ENCODE data around the gene ACMSD. TPM values are rescaled to one million over a fixed set of nuclear protein-coding genes. Genes with fewer than 3 reads are reported as not detected.

Gene ACMSD
- polyA plus RNA-seq, 1 of the 3 experiments (the other 2 are of a cell fraction): not detected

- Histone ChIP-seq H3K9ac (no peak overlapping the region), H3K9me2 (no peaks in the 10 kb centered on the region), H2AFZ (ENCODE audit: low read depth) (no peak overlapping the region), H3K4me1 (ENCODE audit: control insufficient read depth in 1 of 2, insufficient read depth in 2 of 2, low read depth in 1 of 2, low read length in 1 of 2) (peaks cover 0 to 16% of the 10 kb centered on the region in 2 experiments; a peak in 2 of 4 replicates), H4K20me1 (ENCODE audit: insufficient read depth) (peaks cover 85% of the 10 kb centered on the region), H3K79me2 (ENCODE audit: insufficient read depth) (peaks cover 100% of the 10 kb centered on the region), H3K4me2 (0 out of 2 replicates have a peak overlapping the region, but pooled peaks have one; percentile 3), H3K9me3 (no peaks in the 10 kb centered on the region), H3K27me3 (ENCODE audit: insufficient read depth) (no peaks in the 10 kb centered on the region), H3K4me3 (ENCODE audit: low read depth in 2 of 2, low read length in 1 of 2) (no peak overlapping the region), H3K27ac (ENCODE audit: low read depth in 2 of 2, low read length in 1 of 2) (no peak overlapping the region; a peak in 1 of 4 replicates), H3F3A (replicated peaks; ENCODE audit: insufficient read depth) (peaks cover 9% of the 10 kb centered on the region), H3K36me3 (replicated peaks in 1 of 2; ENCODE audit: control insufficient read depth in 1 of 2, insufficient read depth in 2 of 2, low read length in 1 of 2) (peaks cover 40 to 62% of the 10 kb centered on the region in 2 experiments)
- TF ChIP-seq RFX5 (IDR thresholded peaks at IDR 0.05; ENCODE audit: low read length): no peak
- TF ChIP-seq IRF3 (IDR thresholded peaks at IDR 0.05; ENCODE audit: low read depth, low read length): no peak
- TF ChIP-seq RCOR1 (IDR thresholded peaks at IDR 0.05; ENCODE audit: low read length): no peak
- no peak for TF ChIP-seq USF2 (IDR thresholded peaks at IDR 0.05; ENCODE audit: borderline replicate concordance, low read depth, low read length)
- TF ChIP-seq GATA2 (CRISPR knock-in tag; IDR thresholded peaks at IDR 0.05): no peak
- no peak for TF ChIP-seq EP300 (IDR thresholded peaks at IDR 0.05; ENCODE audit: borderline replicate concordance in 1 of 2, low read depth in 1 of 2, low read length in 1 of 2)
- TF ChIP-seq USF1 (IDR thresholded peaks at IDR 0.05; ENCODE audit: borderline replicate concordance, low read depth): no peak
- no peak for TF ChIP-seq MAX (IDR thresholded peaks at IDR 0.05; ENCODE audit: low read depth)
- TF ChIP-seq ELF1 (IDR thresholded peaks at IDR 0.05): no peak
- TF ChIP-seq PBX3 (IDR thresholded peaks at IDR 0.05): no peak
- no peak for TF ChIP-seq TAF1 (IDR thresholded peaks at IDR 0.05; ENCODE audit: borderline replicate concordance, low read depth, low read length)
- POLR2A ChIA-PET: no interaction called here
- CTCF ChIA-PET: no interaction called here
- WGBS (ENCODE audit: low lambda C conversion rate): 88% methylated on average over 2 of the region's 2 CpGs
- DNase-seq: no peak
Observed at GRCh38 chr2:134934150-134934549, 95.7 kb downstream of the ACMSD start.

GRCh38 chr2:134934641-134935040 is 96.2 kb downstream of the ACMSD start:
- Histone ChIP-seq H3K4me3 (ENCODE audit: low read depth in 2 of 2, low read length in 1 of 2) (no peak overlapping the region), H3K4me2 (0 out of 2 replicates have a peak overlapping the region, but pooled peaks have one; percentile 3), H3K36me3 (replicated peaks in 1 of 2; ENCODE audit: control insufficient read depth in 1 of 2, insufficient read depth in 2 of 2, low read length in 1 of 2) (peaks cover 43 to 64% of the 10 kb centered on the region in 2 experiments), H3K27me3 (ENCODE audit: insufficient read depth) (no peaks in the 10 kb centered on the region), H2AFZ (ENCODE audit: low read depth) (no peak overlapping the region), H3K79me2 (ENCODE audit: insufficient read depth) (peaks cover 99% of the 10 kb centered on the region), H3F3A (replicated peaks; ENCODE audit: insufficient read depth) (peaks cover 9% of the 10 kb centered on the region), H3K9ac (no peak overlapping the region), H3K9me2 (no peaks in the 10 kb centered on the region), H3K27ac (ENCODE audit: low read depth in 2 of 2, low read length in 1 of 2) (no peak overlapping the region), H4K20me1 (ENCODE audit: insufficient read depth) (peaks cover 80% of the 10 kb centered on the region), H3K9me3 (no peaks in the 10 kb centered on the region), H3K4me1 (ENCODE audit: control insufficient read depth in 1 of 2, insufficient read depth in 2 of 2, low read depth in 1 of 2, low read length in 1 of 2) (peaks cover 0 to 16% of the 10 kb centered on the region in 2 experiments; a peak in 2 of 4 replicates)
- ChIA-PET POLR2A (no interaction called here), CTCF (no interaction called here)
- 61% methylated on average over 1 of the region's 1 CpG for WGBS (ENCODE audit: low lambda C conversion rate)
- DNase-seq: no peak
- no peak for TF ChIP-seq FOXJ3 (CRISPR knock-in tag; IDR thresholded peaks at IDR 0.05)
- TF ChIP-seq TAF1 (IDR thresholded peaks at IDR 0.05; ENCODE audit: borderline replicate concordance, low read depth, low read length): no peak
- TF ChIP-seq GATA2 (CRISPR knock-in tag; IDR thresholded peaks at IDR 0.05): no peak
- TF ChIP-seq JUND (IDR thresholded peaks at IDR 0.05): no peak
- no peak for TF ChIP-seq EZH2phosphoT487 (IDR thresholded peaks at IDR 0.05; ENCODE audit: borderline replicate concordance, low read depth)
- TF ChIP-seq ELF1 (IDR thresholded peaks at IDR 0.05): no peak
- TF ChIP-seq ZBTB33 (IDR thresholded peaks at IDR 0.05; ENCODE audit: borderline replicate concordance, low read depth): no peak
- TF ChIP-seq POLR2AphosphoS5 (IDR thresholded peaks at IDR 0.05; ENCODE audit: low read depth, low read length): no peak
- no peak for TF ChIP-seq FOXM1 (IDR thresholded peaks at IDR 0.05; ENCODE audit: low read depth)
- no peak for TF ChIP-seq TEAD4 (IDR thresholded peaks at IDR 0.05; ENCODE audit: borderline replicate concordance, insufficient read depth)
- TF ChIP-seq YY1 (IDR thresholded peaks at IDR 0.05; ENCODE audit: low read depth): no peak
- no peak for TF ChIP-seq PBX3 (IDR thresholded peaks at IDR 0.05)
- no peak for TF ChIP-seq SMC3 (IDR thresholded peaks at IDR 0.05; ENCODE audit: low read depth, low read length)
- TF ChIP-seq SIN3A (IDR thresholded peaks at IDR 0.05; ENCODE audit: borderline replicate concordance, low read depth, low read length): no peak
